Measurements from ENCODE around the gene MASP2.

GRCh38 chr1:10980841-10981727, 66.0 kb downstream of the MASP2 start:
- no peak for TF ChIP-seq CTCF (IDR thresholded peaks at IDR 0.05)
- no peak for TF ChIP-seq POLR2AphosphoS5 (IDR thresholded peaks at IDR 0.05)
- TF ChIP-seq POLR2A (IDR thresholded peaks at IDR 0.05) = no peak
